GM12801 (cell line): ENCODE measurements around the gene KCNH5.

Experiments
- CTCF ChIP-seq: IDR thresholded peaks from one replicate; pipeline ENCODE4 v1.5.1; 2011; ENCODE audit warnings: control low read depth; ENCODE audit not compliant: insufficient read length; ENCODE audit errors: extremely low read depth

KCNH5 gene

GRCh38 chr14:62914025-62914424 lies 131.2 kb downstream of the KCNH5 start:
- TF ChIP-seq CTCF, result no peak

GRCh38 chr14:62908506-62908905 lies 136.8 kb downstream of the KCNH5 start:
- TF ChIP-seq CTCF, result no peak

- TF ChIP-seq CTCF, result no peak
Measured at GRCh38 chr14:62905566-62905965, 139.7 kb downstream of the KCNH5 start.

- no peak for TF ChIP-seq CTCF
Measured at GRCh38 chr14:62897771-62898170, 147.5 kb downstream of the KCNH5 start.

GRCh38 chr14:62896932-62897456 lies 148.3 kb downstream of the KCNH5 start:
- TF ChIP-seq CTCF, result no peak

GRCh38 chr14:62894736-62895135 lies 150.5 kb downstream of the KCNH5 start:
- no peak for TF ChIP-seq CTCF

- no peak for TF ChIP-seq CTCF
Measured at GRCh38 chr14:62889364-62889763, 155.9 kb downstream of the KCNH5 start.

GRCh38 chr14:62886461-62886860 lies 158.8 kb downstream of the KCNH5 start:
- TF ChIP-seq CTCF, result no peak
